Endothelial cell of umbilical vein (primary cell): Measurements from ENCODE around the gene DPF1. TPM values are rescaled to one million over a fixed set of nuclear protein-coding genes. Genes with fewer than 3 reads are reported as not detected.

Experiments
- BruUV-seq: library from RNA; stranded (reverse); fragments of 400-500 nt; replicated peaks from 2 replicates; lab custom pipeline; 2021; lab: Mats Ljungman, UMichigan
- CTCF ChIA-PET: fragments of 300-600, 350-600 bp; sonication (Branson Sonifier 250); formaldehyde crosslinking; loops from one replicate; lab custom pipeline; 2021; ENCODE audit warnings: antibody characterized with exemption, inconsistent platforms; lab: Charles Lee
- POLR2A ChIA-PET: fragments of 300-600, 350-600 bp; sonication (Branson Sonifier 250); formaldehyde crosslinking; loops from one replicate; lab custom pipeline; 2021; ENCODE audit warnings: antibody characterized with exemption, inconsistent platforms; lab: Charles Lee
- DNase-seq: peaks from one replicate; pipeline ENCODE4 v3.0.0-alpha.2; 2011; ENCODE audit warnings: low read depth, low spot score
- FAIRE-seq: peaks from 2 replicates; lab custom pipeline; 2011; peaks lifted over from hg19 to GRCh38; lab: Jason Lieb, UNC
- H2AFZ ChIP-seq: 2 replicates; pipeline ENCODE4 v1.6.0; 2012; ENCODE audit warnings: low read depth, low read length, control low read depth, inconsistent platforms
- H3K27ac ChIP-seq: 2 replicates; pipeline ENCODE4 v1.5.1; 2011; ENCODE audit warnings: low read depth, mild to moderate bottlenecking, control low read depth, low read length, moderate library complexity; ENCODE audit not compliant: insufficient read depth
- H3K27me3 ChIP-seq, 2 experiments: 2 replicates each; pipeline versions ENCODE4 v1.6.0 to v1.6.1; 2011; ENCODE audit warnings: low read length in 2 of 2, mixed read lengths in 1 of 2; ENCODE audit not compliant: control insufficient read depth in 2 of 2, insufficient read depth in 2 of 2
- H3K36me3 ChIP-seq, 2 experiments: 2 replicates in 1 of 2; 3 replicates in 1 of 2; pipeline ENCODE4 v1.5.1; 2011; ENCODE audit warnings: low read length in 2 of 2, mild to moderate bottlenecking in 1 of 2, moderate library complexity in 1 of 2; ENCODE audit not compliant: control insufficient read depth in 2 of 2, insufficient read depth in 2 of 2; ENCODE audit errors: extremely low read depth in 1 of 2
- H3K4me1 ChIP-seq: 3 replicates; pipeline ENCODE4 v1.5.1; 2011; ENCODE audit warnings: mild to moderate bottlenecking, low read length; ENCODE audit not compliant: control insufficient read depth, insufficient read depth; ENCODE audit errors: extremely low read depth
- H3K4me2 ChIP-seq: 2 replicates; pipeline ENCODE4 v1.6.1; 2011; ENCODE audit warnings: low read length, control low read depth, mixed read lengths; ENCODE audit not compliant: insufficient read depth
- H3K4me3 ChIP-seq, 3 experiments: fragments of 200-600 bp in 1 of 3; sonication (generic), shearing (Covaris generic) in 1 of 3; replicated peaks in 1 of 3; 2 replicates each; pipeline ENCODE4 v1.5.1; 2011 to 2016; ENCODE audit warnings: control low read depth in 3 of 3, low read length in 3 of 3, mild to moderate bottlenecking in 2 of 3, inconsistent platforms in 1 of 3, low read depth in 1 of 3, moderate library complexity in 1 of 3; ENCODE audit not compliant: insufficient read depth in 1 of 3
- H3K79me2 ChIP-seq: 2 replicates; pipeline ENCODE4 v1.6.0; 2012; ENCODE audit warnings: low read length, inconsistent platforms; ENCODE audit not compliant: control insufficient read depth, insufficient read depth
- H3K9ac ChIP-seq: replicated peaks from 2 replicates; pipeline ENCODE3; 2011; ENCODE audit warnings: low read length, control low read depth; ENCODE audit not compliant: insufficient read depth; ENCODE audit errors: extremely low read depth
- H3K9me1 ChIP-seq: replicated peaks from 3 replicates; pipeline ENCODE4 v1.6.0; 2011; ENCODE audit warnings: mild to moderate bottlenecking, low read length; ENCODE audit not compliant: control insufficient read depth, insufficient read depth; ENCODE audit errors: extremely low read depth
- H3K9me3 ChIP-seq: replicated peaks from 2 replicates; pipeline ENCODE4 v1.5.1; 2012; ENCODE audit warnings: low read length, inconsistent platforms; ENCODE audit not compliant: control insufficient read depth, insufficient read depth
- H4K20me1 ChIP-seq: replicated peaks from 2 replicates; pipeline ENCODE3; 2011; ENCODE audit warnings: mild to moderate bottlenecking, low read length; ENCODE audit not compliant: control insufficient read depth, insufficient read depth; ENCODE audit errors: extremely low read depth
- EZH2 ChIP-seq: IDR thresholded peaks from 2 replicates; pipeline ENCODE4 v1.6.1; 2012; ENCODE audit warnings: borderline replicate concordance, low read depth, mild to moderate bottlenecking, moderate library complexity, low read length, inconsistent platforms; ENCODE audit not compliant: severe bottlenecking
- FOS ChIP-seq: IDR thresholded peaks from 2 replicates; pipeline ENCODE4 v1.6.1; 2011; ENCODE audit warnings: mild to moderate bottlenecking, low read length, moderate library complexity, borderline replicate concordance; ENCODE audit not compliant: insufficient read depth
- GATA2 ChIP-seq: IDR thresholded peaks from 2 replicates; pipeline ENCODE4 v1.7.0; 2011; ENCODE audit warnings: low read depth, mild to moderate bottlenecking, moderate library complexity, mixed read lengths, low read length; ENCODE audit not compliant: insufficient read length, insufficient read depth
- JUN ChIP-seq: IDR thresholded peaks from 2 replicates; pipeline ENCODE4 v1.6.1; 2011; ENCODE audit warnings: borderline replicate concordance, low read depth; ENCODE audit not compliant: insufficient read length, insufficient read depth
- MYC ChIP-seq: IDR thresholded peaks from one replicate; pipeline ENCODE4 v1.6.1; 2011; ENCODE audit warnings: mild to moderate bottlenecking, low read depth, low read length
- POLR2A ChIP-seq: IDR thresholded peaks from 2 replicates; pipeline ENCODE4 v1.6.1; 2012; ENCODE audit warnings: low read depth, mild to moderate bottlenecking, control low read depth, low read length
- POLR2AphosphoS5 ChIP-seq: IDR thresholded peaks from 2 replicates; pipeline ENCODE4 v1.6.1; 2012; ENCODE audit warnings: low read depth, mild to moderate bottlenecking, control low read depth, low read length, moderate library complexity; ENCODE audit not compliant: insufficient read depth
- dilution Hi-C: fragments of 300-500 bp; cut with MboI; formaldehyde crosslinking; loops from one replicate; pipeline ENCODE4 v1.15.0; 2019; ENCODE audit warnings: low sequenced_read_pairs; ENCODE audit not compliant: extremely low pct_ligation_motif_present
- intact Hi-C: fragments of 100-400 bp; cut with micrococcal nuclease; formaldehyde crosslinking; loops from one replicate; pipeline ENCODE4 v1.10.0; 2022
- polyA plus RNA-seq, 4 experiments: library from polyadenylated mRNA; depleted of rRNA in 3 of 4; stranded (reverse) in 3 of 4; unstranded in 1 of 4; fragments of >200 nt; gene quantifications; 2 replicates each; pipeline versions ENCODE4 v1.2.1 to v1.2.3, GENCODE V29; 2011 to 2012; ENCODE audit warnings: missing spikeins in 1 of 4
- total RNA-seq: library from RNA; stranded (reverse); gene quantifications from 2 replicates; pipeline ENCODE4 v1.2.3, GENCODE V29; 2021
- TF ChIP-seq, protein P1 (sequence below), 2 donors: IDR thresholded peaks; 1 replicate in 1 of 2; 2 replicates in 1 of 2; pipeline ENCODE4 v1.5.1; 2011; ENCODE audit warnings: low read length in 2 of 2, mild to moderate bottlenecking in 2 of 2, moderate library complexity in 2 of 2, control low read depth in 1 of 2, inconsistent platforms in 1 of 2, low read depth in 1 of 2; ENCODE audit not compliant: insufficient read depth in 1 of 2; ENCODE audit errors: extremely low read depth in 1 of 2
- TF ChIP-seq, protein P2 (sequence below): IDR thresholded peaks from 2 replicates; pipeline ENCODE4 v1.6.1; 2011; ENCODE audit not compliant: insufficient read depth, insufficient read length

DPF1 gene
- total and polyA plus RNA-seq, 2 donors (not counting 3 experiments of a cell fraction or from before 2014, with no cell fraction given): 2.0 to 3.9 TPM

DNA sequence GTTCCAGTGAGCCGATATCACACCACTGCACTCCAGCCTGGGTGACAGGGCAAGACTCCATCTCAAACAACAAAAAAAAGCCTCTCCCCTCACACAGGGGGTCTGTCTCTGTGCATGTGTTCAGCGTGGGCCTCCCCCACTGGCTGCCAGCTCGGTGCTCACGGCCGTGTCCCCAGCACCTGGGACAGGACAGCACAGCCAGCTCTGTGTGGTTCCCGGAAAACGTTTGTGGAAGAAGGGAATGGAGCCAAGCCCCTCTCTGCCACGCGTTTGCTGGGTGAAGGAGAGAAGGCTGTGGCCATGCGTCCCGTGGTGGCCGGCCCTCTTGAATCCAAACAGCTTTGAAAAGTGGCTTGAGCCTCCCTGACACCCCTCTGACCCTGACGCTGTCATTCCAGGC lies 32.3 kb downstream of the DPF1 start:
- CTCF ChIA-PET: interaction anchor here (1.0 kb wide), 1 partner anchor 34 kb away, joined by 3 read pairs; no protein-coding TSS in a partner anchor

More for the DNA sequence above, 32.3 kb downstream of the DPF1 start:
- DNase-seq: no peak
- H2AFZ ChIP-seq: no peak overlapping the region
- H4K20me1 ChIP-seq: no peaks in the 10 kb centered on the region
- no peak overlapping the region for H3K9ac ChIP-seq
- BruUV-seq: no TSS peak
- H3K9me3 ChIP-seq: no peaks in the 10 kb centered on the region
- H3K4me2 ChIP-seq: no peak overlapping the region
- POLR2A ChIA-PET: no interaction called here
- no peaks in the 10 kb centered on the region for H3K9me1 ChIP-seq
- no peak overlapping the region for H3K27ac ChIP-seq
- H3K79me2 ChIP-seq: no peaks in the 10 kb centered on the region
- no peak for FAIRE-seq
- intact Hi-C loops (no loop called here), dilution Hi-C loops (no loop called here)
- no peak overlapping the region for H3K4me3 ChIP-seq
- H3K36me3 ChIP-seq: peaks cover 0 to 4% of the 10 kb centered on the region in 2 experiments
- H3K27me3 ChIP-seq: no peaks in the 10 kb centered on the region
- no peaks in the 10 kb centered on the region for H3K4me1 ChIP-seq
- TF ChIP-seq FOS (no peak), MYC (no peak), JUN (no peak), POLR2A (no peak), EZH2 (no peak), POLR2AphosphoS5 (no peak), GATA2 (no peak)
- TF ChIP-seq, protein P1, sequence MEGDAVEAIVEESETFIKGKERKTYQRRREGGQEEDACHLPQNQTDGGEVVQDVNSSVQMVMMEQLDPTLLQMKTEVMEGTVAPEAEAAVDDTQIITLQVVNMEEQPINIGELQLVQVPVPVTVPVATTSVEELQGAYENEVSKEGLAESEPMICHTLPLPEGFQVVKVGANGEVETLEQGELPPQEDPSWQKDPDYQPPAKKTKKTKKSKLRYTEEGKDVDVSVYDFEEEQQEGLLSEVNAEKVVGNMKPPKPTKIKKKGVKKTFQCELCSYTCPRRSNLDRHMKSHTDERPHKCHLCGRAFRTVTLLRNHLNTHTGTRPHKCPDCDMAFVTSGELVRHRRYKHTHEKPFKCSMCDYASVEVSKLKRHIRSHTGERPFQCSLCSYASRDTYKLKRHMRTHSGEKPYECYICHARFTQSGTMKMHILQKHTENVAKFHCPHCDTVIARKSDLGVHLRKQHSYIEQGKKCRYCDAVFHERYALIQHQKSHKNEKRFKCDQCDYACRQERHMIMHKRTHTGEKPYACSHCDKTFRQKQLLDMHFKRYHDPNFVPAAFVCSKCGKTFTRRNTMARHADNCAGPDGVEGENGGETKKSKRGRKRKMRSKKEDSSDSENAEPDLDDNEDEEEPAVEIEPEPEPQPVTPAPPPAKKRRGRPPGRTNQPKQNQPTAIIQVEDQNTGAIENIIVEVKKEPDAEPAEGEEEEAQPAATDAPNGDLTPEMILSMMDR (IDR thresholded peaks at IDR 0.05; ENCODE audit: extremely low read depth in 1 of 2, insufficient read depth in 1 of 2, low read depth in 1 of 2, low read length in 2 of 2): no peak
- TF ChIP-seq, protein P2, sequence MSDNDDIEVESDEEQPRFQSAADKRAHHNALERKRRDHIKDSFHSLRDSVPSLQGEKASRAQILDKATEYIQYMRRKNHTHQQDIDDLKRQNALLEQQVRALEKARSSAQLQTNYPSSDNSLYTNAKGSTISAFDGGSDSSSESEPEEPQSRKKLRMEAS: no peak
